GM18526 (cell line): ENCODE results near the gene COL3A1.

Experiments used
- POLR2A ChIP-seq: IDR thresholded peaks from 3 replicates; pipeline ENCODE4 v1.6.1; 2011; ENCODE audit not compliant: insufficient read length; ENCODE audit errors: extremely low read depth

COL3A1 gene

DNA sequence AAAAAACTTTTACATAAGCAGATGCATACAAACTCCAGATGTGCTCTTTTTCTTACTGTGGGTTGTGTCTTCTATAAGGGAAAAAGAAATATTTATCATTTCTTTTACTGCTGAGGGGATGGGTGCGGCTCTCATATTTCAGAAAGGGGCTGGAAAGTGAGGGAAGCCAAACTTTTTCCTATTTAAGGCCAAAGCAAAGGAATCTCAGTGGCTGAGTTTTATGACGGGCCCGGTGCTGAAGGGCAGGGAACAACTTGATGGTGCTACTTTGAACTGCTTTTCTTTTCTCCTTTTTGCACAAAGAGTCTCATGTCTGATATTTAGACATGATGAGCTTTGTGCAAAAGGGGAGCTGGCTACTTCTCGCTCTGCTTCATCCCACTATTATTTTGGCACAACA lies at the start of gene COL3A1:
COL3A1 (plus strand) TSS at position 210 of the 400 bp plus-strand sequence; CDS start at position 327, 117 bp downstream.
- TF ChIP-seq POLR2A: no peak

DNA sequence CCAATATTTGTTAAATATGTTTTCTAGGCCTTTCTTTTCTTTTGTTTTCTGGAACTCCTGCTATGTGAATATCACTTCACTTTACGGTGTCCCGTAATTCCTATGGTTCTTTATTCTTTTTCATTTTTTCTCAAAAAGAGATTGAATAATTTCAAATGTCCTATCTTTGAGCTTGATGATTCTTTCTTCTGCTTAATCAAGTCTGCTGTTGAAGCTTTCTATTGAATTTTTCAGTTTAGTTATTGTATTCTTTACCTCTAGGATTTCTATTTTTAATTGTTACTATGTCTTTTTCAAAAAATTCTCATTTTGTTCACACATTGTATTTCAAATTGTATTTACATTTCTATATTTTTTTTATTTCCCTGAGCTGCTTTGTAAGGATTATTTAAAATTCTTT lies 45.5 kb upstream of the COL3A1 start:
- TF ChIP-seq POLR2A: no peak

DNA sequence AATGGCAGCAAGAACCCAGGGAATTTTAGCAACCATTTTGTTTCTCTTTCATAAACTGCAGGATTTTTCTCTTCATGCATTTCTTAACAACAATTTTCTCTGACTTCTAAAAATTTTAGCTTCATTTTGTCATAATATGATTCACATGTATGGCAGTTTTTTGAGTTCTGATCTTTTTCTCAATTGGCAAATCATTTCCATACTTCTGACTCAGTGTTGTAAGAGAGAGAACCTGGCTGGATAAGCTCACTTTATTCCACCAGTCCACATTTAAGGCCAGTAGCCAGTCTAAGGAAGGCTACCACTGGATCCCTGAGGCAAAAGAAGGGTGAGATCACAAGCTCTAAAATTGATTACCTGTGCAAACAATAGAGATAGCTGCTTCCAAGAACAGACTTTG lies 42.8 kb upstream of the COL3A1 start:
- no peak for TF ChIP-seq POLR2A

GRCh38 chr2:188937228-188938220 lies 36.6 kb upstream of the COL3A1 start:
- TF ChIP-seq POLR2A: no peak

DNA sequence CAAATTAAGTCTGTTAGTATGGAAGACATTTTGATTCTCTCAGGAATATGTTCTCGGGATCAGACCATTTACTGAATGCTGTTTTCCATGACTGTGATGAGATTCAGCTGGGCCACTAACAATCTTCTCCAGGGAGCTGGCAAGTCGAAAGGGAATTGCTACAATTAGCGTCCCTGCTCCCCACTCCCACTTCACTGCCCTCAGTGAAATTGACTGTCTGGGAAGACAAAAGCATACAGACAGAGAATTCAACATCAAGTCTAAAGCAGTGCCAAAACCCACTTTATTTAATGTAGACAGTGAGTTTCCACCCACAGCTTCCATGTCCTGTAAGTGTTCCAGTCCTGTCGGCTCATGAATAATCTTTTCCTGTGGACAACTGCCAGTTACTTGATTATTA lies 34.0 kb upstream of the COL3A1 start:
- TF ChIP-seq POLR2A: no peak

DNA sequence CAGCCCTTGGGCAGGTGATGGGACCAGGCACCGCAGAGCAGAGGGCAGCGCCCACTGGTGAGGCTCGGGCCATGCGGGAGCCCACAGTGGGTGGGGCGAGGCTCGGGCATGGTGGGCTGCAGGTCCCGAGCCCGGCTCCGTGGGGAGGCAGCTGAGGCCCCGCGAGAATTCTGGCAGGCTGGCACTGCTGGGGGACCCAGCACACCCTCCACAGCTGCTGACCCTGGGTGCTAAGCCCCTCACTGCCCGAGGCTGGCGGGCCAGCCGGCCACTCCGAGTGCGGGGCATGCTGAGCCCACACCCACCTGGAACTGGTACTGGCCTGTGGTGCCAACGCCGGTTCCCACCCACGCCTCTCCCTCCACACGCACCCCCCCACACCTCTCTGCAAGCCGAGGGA lies 29.7 kb upstream of the COL3A1 start:
- TF ChIP-seq POLR2A: no peak

GRCh38 chr2:188949046-188949818 lies 24.9 kb upstream of the COL3A1 start:
- TF ChIP-seq POLR2A: no peak

DNA sequence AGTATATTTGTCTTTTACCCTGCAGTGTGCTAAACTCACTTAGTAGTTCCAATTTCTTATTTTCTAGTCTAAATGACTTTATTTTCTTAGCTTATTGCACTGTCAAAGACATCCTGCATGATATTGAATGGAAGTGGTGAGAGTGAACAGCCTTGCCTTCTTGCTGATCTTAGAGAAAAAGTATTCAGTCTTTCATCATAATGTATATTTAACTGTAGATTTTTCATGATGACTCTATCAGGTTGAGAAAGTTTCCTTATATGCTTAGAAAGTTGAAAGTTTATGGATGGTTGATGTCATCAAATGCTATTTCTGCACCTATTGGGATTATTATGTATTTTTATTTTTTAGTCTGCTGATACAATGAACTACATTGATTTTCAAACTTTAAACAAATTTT lies 21.3 kb upstream of the COL3A1 start:
- TF ChIP-seq POLR2A: no peak

- no peak for TF ChIP-seq POLR2A
Measured at GRCh38 chr2:188956290-188956689, 17.9 kb upstream of the COL3A1 start.

DNA sequence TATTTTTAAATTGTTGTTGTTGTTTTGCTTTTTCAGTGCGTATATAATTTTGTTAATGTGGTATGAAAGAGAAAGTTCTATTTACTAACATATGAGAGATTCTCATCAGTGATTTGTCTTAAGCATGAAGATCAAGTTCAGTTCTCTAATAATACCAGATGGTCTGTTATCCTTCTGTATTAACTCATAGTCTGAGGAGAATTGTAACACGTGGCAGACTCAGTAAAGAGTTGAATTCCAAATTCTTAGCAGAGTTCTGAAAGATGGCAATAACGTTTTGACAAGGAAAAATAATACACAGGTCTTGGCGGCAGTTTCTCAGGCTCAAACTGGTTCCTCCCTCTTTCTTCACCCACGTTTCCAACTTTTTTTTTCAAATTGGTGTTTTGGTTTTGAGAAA lies 17.2 kb upstream of the COL3A1 start:
- no peak for TF ChIP-seq POLR2A

DNA sequence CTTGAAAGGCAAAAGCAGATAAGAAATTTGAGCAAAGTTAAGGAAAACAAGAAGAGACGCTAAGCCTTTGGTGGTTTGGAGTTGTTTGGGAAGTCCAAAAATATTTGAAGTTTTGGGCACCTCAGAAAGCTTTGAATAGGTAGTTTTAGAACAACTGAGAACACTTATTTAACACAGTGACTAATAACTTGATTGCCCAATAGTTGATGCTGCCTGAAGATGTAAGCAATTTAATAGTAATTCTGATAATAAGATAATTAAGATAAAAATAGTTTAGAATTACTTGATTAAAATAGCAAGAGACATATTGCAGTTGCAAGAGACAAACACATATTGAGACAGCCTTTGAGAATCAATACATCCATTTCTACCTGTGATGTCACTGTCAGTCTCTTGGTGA lies 16.5 kb upstream of the COL3A1 start:
- no peak for TF ChIP-seq POLR2A

GRCh38 chr2:188963741-188964140 lies 10.4 kb upstream of the COL3A1 start:
- no peak for TF ChIP-seq POLR2A

- TF ChIP-seq POLR2A: no peak
Measured at GRCh38 chr2:188964976-188965546, 9.1 kb upstream of the COL3A1 start.

- TF ChIP-seq POLR2A: no peak
Measured at GRCh38 chr2:188965563-188965962, 8.6 kb upstream of the COL3A1 start.

- no peak for TF ChIP-seq POLR2A
Measured at GRCh38 chr2:188966079-188966571, 8.0 kb upstream of the COL3A1 start.

GRCh38 chr2:188966728-188967440 lies 7.3 kb upstream of the COL3A1 start:
- no peak for TF ChIP-seq POLR2A
